HepG2 (cell line): Measurements from ENCODE around the gene UST. TPM values are rescaled to one million over a fixed set of nuclear protein-coding genes. Genes with fewer than 3 reads are reported as not detected.

Source experiments
- RAD51 ChIP-seq: fragments of 450-650 bp; IDR thresholded peaks from 2 replicates; pipeline ENCODE4 v1.6.1; 2016; ENCODE audit warnings: borderline replicate concordance
- TEAD2 ChIP-seq: sonication (generic); formaldehyde crosslinking; IDR thresholded peaks from 2 replicates; pipeline ENCODE4 v1.9.0; 2021; ENCODE audit warnings: missing genetic modification reagents
- ZNF512B ChIP-seq: sonication (generic); formaldehyde crosslinking; IDR thresholded peaks from 2 replicates; pipeline ENCODE4 v1.5.1; 2020; ENCODE audit warnings: missing genetic modification reagents, mild to moderate bottlenecking, borderline replicate concordance
- polyA plus RNA-seq, 8 experiments: library from polyadenylated mRNA; depleted of rRNA in 3 of 8; stranded (reverse) in 7 of 8; unstranded in 1 of 8; fragments of >200 nt; fragmentation: Illumina TruSeq in 4 of 8; extraction: Trizol in 4 of 8; gene quantifications; 2 replicates each; pipeline versions ENCODE4 v1.2.1 to v1.2.3, GENCODE V29; 2011 to 2016; ENCODE audit warnings: low read depth in 4 of 8, missing spikeins in 1 of 8, mixed read lengths in 1 of 8; ENCODE audit not compliant: insufficient read depth in 1 of 8
- total RNA-seq, 5 experiments: library from RNA; depleted of rRNA; stranded (reverse); fragments of >200 nt; fragmentation: Illumina TruSeq; extraction: Trizol; gene quantifications; 2 replicates each; pipeline ENCODE4 v1.2.3, GENCODE V29; 2016; ENCODE audit warnings: low read depth in 1 of 5
- TF ChIP-seq, protein P1 (sequence below): sonication (generic); formaldehyde crosslinking; IDR thresholded peaks from 2 replicates; pipeline ENCODE4 v1.4.0; 2020; ENCODE audit warnings: mild to moderate bottlenecking, missing genetic modification reagents

The UST gene
- total and polyA plus RNA-seq, 2 of the 13 experiments (the other 11 are each of a cell fraction or from before 2014, with no cell fraction given), result 0.27 TPM; not detected in 1

GRCh38 chr6:148907573-148907972 is 160.7 kb downstream of the UST start (continued):
- TF ChIP-seq ZNF512B (no peak), RAD51 (no peak), TEAD2 (CRISPR knock-in tag) (no peak)
- TF ChIP-seq, protein P1, sequence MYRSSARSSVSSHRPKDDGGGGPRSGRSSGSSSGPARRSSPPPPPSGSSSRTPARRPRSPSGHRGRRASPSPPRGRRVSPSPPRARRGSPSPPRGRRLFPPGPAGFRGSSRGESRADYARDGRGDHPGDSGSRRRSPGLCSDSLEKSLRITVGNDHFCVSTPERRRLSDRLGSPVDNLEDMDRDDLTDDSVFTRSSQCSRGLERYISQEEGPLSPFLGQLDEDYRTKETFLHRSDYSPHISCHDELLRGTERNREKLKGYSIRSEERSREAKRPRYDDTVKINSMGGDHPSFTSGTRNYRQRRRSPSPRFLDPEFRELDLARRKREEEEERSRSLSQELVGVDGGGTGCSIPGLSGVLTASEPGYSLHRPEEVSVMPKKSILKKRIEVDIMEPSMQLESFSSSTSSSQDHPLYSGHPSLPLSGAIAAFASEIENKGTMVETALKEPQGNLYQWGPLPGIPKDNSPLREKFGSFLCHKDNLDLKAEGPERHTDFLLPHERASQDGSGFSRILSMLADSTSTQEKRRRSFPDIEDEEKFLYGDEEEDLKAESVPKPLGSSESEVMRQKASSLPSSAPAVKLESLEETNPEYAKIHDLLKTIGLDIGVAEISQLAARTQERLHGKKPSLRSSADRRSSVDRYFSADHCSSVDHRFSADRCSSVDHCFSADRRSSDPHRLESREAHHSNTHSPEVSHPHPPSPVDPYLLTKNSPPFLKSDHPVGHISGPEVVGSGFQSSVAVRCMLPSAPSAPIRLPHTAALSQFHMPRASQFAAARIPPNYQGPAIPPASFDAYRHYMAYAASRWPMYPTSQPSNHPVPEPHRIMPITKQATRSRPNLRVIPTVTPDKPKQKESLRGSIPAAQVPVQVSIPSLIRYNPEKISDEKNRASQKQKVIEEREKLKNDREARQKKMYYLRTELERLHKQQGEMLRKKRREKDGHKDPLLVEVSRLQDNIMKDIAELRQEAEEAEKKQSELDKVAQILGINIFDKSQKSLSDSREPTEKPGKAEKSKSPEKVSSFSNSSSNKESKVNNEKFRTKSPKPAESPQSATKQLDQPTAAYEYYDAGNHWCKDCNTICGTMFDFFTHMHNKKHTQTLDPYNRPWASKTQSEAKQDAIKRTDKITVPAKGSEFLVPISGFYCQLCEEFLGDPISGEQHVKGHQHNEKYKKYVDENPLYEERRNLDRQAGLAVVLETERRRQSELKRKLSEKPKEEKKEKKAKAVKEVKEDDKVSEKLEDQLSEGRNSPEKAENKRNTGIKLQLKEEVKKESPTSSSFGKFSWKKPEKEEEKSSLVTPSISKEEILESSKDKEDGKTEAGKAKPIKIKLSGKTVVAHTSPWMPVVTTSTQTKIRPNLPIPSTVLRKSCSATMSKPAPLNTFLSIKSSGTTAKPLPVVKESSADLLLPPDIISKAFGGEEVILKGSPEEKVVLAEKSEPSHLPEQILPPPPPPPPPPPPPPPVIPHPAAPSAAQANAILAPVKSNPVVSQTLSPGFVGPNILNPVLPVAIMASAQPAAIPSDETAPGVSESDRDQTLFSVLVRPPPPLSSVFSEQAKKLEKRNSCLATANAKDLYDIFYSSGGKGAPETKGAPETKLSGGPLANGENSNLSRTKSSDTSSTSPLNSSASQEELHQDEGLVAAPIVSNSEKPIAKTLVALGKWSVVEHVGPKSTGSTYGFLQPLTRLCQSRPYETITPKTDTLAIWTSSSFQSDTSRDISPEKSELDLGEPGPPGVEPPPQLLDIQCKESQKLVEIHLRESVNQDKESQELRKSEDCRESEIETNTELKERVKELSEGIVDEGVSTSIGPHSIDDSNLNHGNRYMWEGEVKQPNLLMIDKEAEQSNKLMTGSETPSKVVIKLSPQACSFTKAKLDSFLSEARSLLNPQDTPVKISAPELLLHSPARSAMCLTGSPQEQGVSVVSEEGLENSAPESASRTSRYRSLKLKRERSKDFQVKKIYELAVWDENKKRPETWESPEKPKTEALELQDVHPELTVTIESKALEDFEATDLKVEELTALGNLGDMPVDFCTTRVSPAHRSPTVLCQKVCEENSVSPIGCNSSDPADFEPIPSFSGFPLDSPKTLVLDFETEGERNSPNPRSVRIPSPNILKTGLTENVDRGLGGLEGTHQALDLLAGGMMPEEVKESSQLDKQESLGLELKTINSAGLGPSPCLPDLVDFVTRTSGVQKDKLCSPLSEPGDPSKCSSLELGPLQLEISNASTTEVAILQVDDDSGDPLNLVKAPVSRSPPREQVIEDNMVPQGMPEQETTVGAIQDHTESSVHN (CRISPR knock-in tag), result no peak
